Activated CD8-positive, alpha-beta memory T cell treated with anti-CD3 and anti-CD28 coated beads for 1 hour (primary cell): ENCODE measurements around the gene URI1.
A peak's percentile ranks its signal among the peaks of the same experiment; 100 is the strongest.
"Not testable (repeated sequence)": the region's sequence is repeated elsewhere in the genome, so short reads cannot be mapped to it uniquely, and the experiment has no call there.

ENCODE experiments used
- DNase-seq, 2 donors: peaks; one replicate each; pipeline ENCODE4 v3.0.0-alpha.2; 2020; ENCODE audit warnings: low read depth in 1 of 2; ENCODE audit errors: extremely low read depth in 1 of 2

URI1 gene, protein sequence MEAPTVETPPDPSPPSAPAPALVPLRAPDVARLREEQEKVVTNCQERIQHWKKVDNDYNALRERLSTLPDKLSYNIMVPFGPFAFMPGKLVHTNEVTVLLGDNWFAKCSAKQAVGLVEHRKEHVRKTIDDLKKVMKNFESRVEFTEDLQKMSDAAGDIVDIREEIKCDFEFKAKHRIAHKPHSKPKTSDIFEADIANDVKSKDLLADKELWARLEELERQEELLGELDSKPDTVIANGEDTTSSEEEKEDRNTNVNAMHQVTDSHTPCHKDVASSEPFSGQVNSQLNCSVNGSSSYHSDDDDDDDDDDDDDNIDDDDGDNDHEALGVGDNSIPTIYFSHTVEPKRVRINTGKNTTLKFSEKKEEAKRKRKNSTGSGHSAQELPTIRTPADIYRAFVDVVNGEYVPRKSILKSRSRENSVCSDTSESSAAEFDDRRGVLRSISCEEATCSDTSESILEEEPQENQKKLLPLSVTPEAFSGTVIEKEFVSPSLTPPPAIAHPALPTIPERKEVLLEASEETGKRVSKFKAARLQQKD

DNA sequence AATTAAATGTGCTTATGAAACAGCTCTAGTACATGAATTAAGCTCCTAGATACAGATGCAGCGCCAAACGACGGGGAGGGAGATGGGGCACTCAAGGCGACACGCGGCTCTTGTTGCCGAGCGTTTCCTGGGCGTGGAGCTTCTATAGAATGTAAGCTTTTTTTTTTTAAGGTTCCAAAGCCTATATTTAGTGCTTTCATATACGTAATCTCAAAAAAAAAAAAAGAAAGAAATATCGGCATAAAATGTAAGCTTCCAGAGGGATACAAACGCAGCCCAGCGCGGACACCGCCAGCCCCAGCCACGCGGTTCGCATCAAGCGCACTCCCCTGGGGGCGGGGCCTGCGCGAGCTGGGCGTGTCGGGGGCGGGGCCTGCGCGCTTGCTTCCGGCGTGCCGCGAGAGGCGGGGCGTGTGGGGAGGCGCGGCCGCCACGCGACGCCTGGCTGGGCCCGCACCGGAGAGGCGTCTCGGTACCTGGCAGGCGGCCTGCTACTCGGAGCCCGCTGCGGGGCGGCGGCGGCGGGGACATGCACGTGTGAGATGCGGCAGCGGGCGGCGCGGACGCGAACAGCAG lies at the start of gene URI1:
URI1 (plus strand) TSS at position 412 of the 576 bp plus-strand sequence. CDS start 309 bp downstream, outside the sequence.
- peak; percentile 80 to 92 for DNase-seq

- no peak for DNase-seq
Observed at GRCh38 chr19:29893606-29894284, 48.3 kb upstream of the URI1 start.

DNA sequence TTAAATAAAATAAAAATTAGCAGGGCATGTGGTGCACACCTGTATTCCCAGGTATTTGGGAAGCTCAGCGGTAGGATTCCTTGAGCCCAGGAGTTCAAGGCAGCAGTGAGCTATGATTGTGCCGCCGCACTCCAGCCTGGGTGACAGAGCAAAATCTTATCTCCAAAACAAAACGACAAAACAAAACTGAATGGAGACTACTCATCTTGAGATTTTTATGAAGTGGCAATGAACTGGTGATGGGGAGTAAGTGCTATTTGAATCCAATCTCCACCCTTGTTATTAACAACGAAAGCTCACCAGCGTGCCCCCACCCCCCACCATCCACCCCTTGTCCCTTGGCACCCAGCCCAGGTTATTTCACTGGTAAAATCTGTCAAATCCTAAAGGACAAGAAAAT lies 45.2 kb upstream of the URI1 start:
- DNase-seq = no peak

GRCh38 chr19:29897466-29897865 lies 44.6 kb upstream of the URI1 start:
- no peak for DNase-seq

GRCh38 chr19:29904017-29904416 lies 38.0 kb upstream of the URI1 start:
- no peak for DNase-seq

- no peak for DNase-seq
Observed at GRCh38 chr19:29908963-29909944, 32.8 kb upstream of the URI1 start.

DNA sequence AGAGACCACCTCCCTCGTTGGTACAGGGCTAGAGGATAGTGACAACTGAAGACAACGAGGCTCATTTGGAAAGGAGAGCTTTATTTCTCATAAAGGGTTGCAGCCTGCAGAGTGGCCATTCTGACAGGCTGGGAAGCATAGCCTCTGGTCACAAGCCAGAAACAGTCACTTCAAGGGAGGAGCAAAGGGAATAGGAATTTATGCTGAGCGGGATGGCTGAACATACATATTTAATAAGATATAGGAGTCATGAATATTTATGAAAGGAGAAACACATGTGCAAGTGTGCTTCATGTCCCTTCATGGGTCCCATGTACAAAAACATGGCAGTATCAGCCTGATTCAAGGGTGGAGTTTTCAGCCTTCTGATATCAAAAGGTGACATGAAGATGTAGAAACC lies 27.1 kb upstream of the URI1 start:
- DNase-seq = no peak

DNA sequence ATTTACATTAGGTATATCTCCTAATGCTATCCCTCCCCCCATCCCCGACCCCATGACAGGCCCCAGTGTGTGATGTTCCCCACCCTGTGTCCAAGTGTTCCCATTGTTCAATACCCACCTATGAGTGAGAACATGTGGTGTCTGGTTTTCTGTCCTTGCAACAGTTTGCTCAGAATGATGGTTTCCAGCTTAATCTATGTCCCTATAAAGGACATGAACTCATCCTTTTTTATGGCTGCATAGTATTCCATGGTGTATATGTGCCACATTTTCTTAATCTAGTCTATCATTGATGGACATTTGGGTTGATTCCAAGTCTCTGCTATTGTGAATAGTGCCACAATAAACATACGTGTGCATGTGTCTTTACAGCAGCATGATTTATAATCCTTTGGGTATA lies 26.2 kb upstream of the URI1 start:
- not testable (repeated sequence) for DNase-seq

GRCh38 chr19:29917911-29918310 lies 24.1 kb upstream of the URI1 start:
- DNase-seq = no peak

- no peak for DNase-seq
Observed at GRCh38 chr19:29918891-29919290, 23.1 kb upstream of the URI1 start.

DNA sequence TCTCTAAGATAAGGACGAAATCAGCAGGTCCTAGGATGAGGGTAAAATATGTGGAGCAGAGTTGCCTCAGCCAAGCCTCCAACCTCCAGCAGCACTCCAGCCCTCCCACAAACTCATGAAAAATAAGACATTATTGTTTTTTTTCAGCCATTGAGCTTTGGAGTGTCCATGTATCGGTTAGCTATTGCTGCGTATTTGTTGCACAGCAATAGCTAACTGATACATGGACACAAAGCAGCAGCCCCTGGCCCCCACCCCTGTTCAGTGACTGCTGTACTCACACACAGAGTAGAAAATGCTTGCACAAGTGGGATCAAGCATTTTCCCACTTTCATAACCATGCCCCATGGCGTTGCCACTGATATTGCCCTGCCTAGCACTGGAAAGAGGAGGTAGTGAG lies 19.1 kb upstream of the URI1 start:
- no peak for DNase-seq

GRCh38 chr19:29923653-29924052 lies 18.4 kb upstream of the URI1 start:
- no peak for DNase-seq

DNA sequence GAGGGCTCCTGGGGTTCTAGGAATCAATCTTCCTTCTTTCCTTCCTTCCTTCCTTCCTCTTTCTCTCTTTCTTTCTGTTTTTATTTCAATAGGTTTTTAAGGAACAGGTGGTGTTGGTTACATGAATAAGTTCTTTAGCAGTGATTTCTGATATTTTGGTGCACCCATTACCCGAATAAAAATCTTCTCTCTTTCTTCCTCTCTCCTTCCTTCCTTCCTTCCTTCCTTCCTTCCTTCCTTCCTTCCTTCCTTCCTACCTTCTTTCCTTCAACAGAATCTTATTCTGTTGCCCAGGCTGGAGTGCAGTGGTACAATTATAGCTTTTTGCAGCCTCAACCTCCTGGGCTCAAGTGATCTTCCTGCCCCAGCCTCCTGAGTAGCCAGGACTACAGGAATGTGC lies 16.0 kb upstream of the URI1 start:
- no peak for DNase-seq

DNA sequence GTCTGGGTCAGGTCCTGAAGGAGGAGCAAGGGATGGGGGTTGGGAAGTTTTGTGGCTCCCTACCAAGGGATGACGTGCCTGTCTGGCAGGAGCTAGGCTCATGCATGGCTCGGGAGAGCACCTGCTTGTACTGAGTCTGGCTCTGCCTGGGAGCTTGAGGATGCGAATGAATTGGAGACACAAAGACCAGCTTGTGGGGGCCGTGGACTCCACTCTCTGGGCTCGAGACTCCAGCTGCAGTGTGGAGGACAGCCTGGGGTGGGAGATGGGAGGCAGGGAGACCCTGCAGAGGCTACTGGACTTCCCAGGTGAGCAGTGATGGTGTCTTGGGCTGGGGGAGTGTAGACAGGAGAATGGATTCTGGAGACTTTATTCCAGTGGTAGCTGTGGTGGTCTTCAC lies 15.2 kb upstream of the URI1 start:
- no peak for DNase-seq

DNA sequence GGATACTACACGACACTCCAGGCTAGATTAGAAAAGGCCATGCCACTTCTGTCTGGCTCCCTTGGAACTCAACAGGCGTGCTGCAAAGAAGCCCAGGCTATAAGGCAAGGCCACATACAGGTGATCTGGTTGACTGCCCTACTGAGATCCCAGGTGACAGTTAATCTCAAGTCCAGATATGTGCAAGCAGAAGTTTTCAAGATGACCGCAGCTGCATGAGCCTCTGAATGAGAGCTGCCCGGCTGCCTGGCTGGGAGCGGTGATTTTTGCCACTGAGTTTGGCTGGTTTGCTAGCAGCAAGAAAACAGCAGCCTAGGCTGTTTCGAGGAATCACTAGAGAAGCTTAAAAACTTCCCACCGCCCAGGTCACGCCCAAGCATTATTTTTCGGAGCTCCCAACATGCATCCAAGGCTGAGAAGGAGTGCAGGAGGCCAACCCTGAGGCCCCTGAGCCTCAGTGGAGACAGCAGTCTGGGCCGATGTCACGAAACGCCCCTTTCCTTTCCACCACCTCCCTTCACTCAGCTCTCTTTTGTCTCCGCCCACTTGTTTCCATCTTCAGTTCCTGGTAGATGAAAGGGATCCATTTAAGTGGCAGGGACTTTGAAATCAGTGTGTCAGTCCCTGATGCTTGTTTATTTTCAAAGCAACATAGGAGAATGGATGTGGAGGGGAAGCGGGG lies 14.0 kb upstream of the URI1 start:
- no peak for DNase-seq

DNA sequence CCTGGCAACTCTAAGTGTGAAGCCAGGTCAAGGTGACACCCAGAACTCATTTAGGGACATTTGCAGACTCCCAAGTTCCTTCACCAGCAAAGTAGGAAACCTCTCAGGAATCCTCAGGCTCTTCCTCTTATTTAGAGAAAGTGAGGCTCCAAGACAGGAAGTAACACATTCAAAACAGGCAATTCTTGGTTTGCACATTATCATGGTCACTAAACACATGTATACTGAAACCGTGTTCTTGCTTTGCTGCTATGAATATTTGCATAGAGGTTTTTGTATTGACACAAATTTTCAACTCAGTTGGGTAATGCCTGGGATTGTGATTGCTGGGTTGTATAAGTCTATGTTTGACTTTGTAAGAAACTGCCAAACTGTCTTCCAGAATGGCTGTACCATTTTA lies 13.2 kb upstream of the URI1 start:
- DNase-seq = no peak

GRCh38 chr19:29934257-29934656 lies 7.8 kb upstream of the URI1 start:
- no peak for DNase-seq

DNA sequence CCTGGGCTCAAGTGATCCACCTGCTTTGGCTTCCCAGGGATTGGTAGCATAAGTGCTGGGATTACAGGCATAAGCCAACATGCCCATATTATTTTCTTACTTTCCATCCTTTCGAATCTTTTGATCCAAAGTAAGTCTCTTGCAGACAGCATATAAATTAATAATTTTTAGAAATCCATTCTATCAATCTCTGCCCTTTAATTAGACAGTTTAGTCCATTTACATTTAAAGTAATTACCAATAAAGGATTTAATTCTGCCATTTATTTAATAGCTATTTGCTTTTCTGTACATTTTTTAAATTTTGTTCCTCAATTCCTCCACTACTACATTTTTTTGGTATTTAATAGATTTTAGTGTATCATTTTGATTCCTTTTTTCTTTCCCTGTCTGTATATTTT lies 7.3 kb upstream of the URI1 start:
- DNase-seq = no peak

- DNase-seq = no peak
Observed at GRCh38 chr19:29936409-29936808, 5.6 kb upstream of the URI1 start.

- no peak for DNase-seq
Observed at GRCh38 chr19:29939628-29940027, 2.4 kb upstream of the URI1 start.
